SK-N-SH treated with all-trans-retinoic acid at 6 μM for 48 hours (cell line): ENCODE measurements around the gene COQ6.

Experiments used
- CSDC2 ChIP-seq: fragments of 250-450 bp; sonication (Bioruptor Pico); IDR thresholded peaks from 2 replicates; pipeline ENCODE4 v1.5.0; 2020; ENCODE audit warnings: mild to moderate bottlenecking, moderate library complexity
- GLIS3 ChIP-seq: fragments of 250-450 bp; sonication (Bioruptor Pico); IDR thresholded peaks from 2 replicates; pipeline ENCODE4 v1.5.0; 2020; ENCODE audit warnings: mild to moderate bottlenecking, moderate library complexity

- TF ChIP-seq CSDC2 (CRISPR knock-in tag), result no peak
- no peak for TF ChIP-seq GLIS3 (CRISPR knock-in tag)
These were observed 8.5 kb downstream of the COQ6 start for GRCh38 chr14:73958591-73958990.
